ENCODE data around the gene HAS3.

The HAS3 gene

GRCh38 chr16:69105501-69106361 is at the start of gene HAS3:
Gene HAS3 (plus strand): TSS chr16:69105653. CDS start chr16:69109396, 3,743 bp downstream.
- peak; percentile 69 for TF ChIP-seq CTCF (IDR thresholded peaks at IDR 0.05)

GRCh38 chr16:69055980-69056379 is 49.5 kb upstream of the HAS3 start:
- TF ChIP-seq CTCF (IDR thresholded peaks at IDR 0.05): no peak

GRCh38 chr16:69056421-69056820 is 49.0 kb upstream of the HAS3 start:
- TF ChIP-seq CTCF (IDR thresholded peaks at IDR 0.05): no peak

GRCh38 chr16:69057400-69058378 is 47.8 kb upstream of the HAS3 start:
- no peak for TF ChIP-seq CTCF (IDR thresholded peaks at IDR 0.05)

- TF ChIP-seq CTCF (IDR thresholded peaks at IDR 0.05): no peak
Observed at GRCh38 chr16:69064124-69064763, 41.2 kb upstream of the HAS3 start.

GRCh38 chr16:69064764-69065313 is 40.6 kb upstream of the HAS3 start:
- no peak for TF ChIP-seq CTCF (IDR thresholded peaks at IDR 0.05)

GRCh38 chr16:69069504-69069903 is 35.9 kb upstream of the HAS3 start:
- no peak for TF ChIP-seq CTCF (IDR thresholded peaks at IDR 0.05)
